GM21515 (cell line): Measurements from ENCODE around the gene GFPT2.

Experiments
- ATAC-seq: cut with Tn5 transposase; IDR thresholded peaks from one replicate; pipeline ENCODE4 v1.9.1; 2021; ENCODE audit not compliant: unreplicated experiment

GFPT2 gene

DNA sequence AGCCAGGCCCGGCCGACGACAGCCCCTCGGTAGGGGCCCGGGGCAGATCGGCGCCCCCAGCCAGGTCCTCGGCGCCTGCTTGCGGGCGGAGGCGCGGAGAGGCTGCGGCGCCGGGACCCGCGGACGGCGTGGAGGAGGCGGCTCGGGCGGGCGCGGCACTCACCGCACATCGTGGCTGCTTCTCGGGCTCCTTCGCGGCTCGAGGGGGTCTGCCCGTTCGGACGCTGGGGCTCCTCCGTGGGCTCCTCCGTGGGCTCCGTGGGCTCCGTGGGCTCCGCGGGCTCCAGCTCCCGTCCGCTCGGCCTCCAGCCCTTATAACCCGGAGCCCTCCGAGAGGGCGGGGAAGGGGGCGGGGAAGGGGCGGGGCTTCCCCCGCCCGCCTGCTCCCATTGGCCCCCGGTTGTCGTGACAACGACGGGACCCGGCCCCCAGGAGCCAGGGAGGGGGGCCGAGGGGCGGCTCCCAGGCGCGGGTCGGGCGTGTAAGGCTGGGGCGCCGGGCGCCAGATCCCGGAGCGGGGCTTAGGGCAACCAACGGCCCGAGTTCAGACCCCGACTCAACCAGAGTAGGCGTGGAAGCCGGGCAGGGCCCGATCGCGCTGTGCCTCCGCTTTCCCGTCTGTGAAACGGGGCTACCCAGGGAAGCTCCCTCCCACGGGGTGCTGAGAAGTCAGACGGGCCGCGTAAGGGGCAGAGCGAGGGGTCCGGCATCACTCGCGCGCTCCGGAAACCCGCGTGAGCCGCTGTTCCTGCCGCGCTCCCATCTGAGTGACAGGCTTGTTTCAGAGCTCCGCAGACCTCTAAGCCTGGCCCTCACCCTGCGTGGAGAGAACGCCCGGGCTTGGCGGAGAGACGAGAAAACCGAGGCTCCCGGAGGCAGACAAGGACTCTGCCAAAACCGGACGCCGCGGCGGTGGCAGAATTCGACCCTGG, at the start of gene GFPT2:
TSS of gene GFPT2 (minus strand) at position 289 of the 932 bp plus-strand sequence. CDS start at position 170, 119 bp downstream.
- peak; percentile 72 for ATAC-seq

DNA sequence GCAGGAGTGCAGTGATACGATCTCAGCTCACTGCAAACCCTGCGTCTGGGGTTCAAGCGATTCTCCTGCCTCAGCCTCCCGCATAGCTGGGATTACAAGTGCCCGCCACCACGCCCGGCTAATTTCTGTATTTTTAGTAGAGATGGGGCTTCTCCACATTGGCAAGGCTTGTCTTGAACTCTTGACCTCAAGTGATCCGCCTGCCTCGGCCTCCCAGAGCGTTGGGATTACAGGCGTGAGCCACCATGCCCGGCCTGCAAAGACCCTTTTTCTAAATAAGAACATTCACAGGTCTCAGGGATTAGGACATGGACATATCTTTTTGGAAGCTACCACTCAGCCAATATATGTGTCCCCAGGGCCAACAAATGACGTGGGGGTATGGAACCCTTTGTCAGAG, 49.6 kb upstream of the GFPT2 start:
- no peak for ATAC-seq

DNA sequence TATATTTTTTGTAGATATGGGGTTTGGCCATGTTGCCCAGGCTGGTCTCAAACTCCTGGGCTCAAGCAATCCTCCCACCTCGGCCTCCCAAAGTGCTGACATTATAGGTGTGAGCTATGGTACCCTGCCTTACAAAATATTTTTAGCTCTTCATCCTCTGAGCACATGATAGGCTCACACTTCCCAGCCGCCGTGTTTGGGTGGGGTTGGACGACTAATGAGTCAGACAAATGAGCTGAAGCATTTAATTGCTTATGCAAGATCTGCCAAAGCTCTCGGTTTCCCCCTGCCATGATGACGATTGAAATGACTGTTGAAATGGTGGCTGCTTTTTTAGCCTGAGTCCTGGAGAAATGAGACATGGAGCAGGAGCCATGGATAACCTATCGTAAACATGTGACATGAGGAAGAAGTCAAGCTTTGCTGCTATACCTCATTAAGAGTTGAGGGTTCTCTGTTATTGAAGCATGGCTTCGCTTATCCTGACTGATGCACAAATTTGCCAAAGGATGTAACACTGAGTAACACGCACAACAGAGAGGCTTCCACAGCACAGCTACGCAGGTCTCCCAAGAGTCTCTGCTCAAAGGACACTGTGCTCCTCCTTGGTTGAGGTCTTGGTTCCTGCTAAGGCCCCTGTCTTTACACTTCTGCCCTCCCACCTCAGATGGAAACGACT, 48.2 kb upstream of the GFPT2 start:
- ATAC-seq, result no peak

DNA sequence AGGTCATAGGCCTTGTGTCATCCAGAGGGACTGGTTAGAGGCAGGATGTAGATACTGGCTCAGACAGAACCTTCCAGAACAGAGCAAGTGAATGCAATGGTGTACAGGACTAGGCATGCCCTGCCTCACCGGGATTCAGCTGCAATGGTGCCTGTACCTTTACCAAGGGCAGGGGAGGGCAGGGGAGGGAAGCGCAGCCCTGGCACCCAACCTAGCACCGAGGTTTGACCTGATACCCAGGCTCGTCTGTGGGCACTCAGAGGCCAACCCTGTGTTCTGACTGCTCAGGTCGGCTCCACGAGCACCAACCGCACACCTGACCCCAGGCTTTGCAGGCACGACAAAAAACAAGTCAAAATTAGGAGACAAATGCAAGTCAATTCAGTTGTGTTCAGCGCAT, 47.3 kb upstream of the GFPT2 start:
- ATAC-seq, result no peak

DNA sequence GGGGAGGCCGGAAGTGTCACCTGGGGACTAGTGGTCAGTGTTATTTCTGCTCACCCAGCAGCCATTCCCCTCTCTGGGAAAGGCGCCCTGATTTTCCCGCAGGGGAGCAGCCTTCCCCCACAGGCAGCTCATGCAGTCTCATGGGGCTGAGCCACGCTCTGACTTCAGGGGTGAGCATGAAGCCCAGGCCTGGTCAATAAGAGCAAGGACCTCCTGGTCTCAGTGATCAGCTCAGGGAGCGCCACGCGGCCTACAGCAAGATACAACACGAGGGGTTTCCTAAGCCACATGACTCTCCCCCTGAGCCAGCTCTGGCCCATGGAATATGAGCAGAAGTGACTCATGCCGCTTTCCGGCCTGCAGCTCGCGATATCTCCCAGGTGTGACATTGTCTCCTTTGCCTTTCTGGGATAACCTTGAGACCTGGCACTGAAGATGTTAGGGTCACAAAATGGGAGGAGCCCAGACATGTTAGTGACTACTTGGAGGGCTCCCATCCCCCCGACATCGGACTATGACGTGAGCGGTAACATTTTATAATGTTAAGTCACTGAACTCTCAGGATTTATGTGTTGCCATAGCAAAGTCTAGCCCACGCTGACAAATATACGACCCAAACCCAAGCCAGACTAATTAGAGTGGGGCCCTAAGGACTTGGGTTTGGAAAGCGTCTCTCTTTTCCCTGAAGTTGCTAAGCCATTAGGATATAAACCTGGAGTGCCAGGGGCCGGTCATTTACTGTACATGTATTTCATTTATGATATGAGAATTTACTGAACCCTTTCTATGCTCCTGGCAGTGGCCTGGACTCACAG, 46.5 kb upstream of the GFPT2 start:
- ATAC-seq, result no peak

DNA sequence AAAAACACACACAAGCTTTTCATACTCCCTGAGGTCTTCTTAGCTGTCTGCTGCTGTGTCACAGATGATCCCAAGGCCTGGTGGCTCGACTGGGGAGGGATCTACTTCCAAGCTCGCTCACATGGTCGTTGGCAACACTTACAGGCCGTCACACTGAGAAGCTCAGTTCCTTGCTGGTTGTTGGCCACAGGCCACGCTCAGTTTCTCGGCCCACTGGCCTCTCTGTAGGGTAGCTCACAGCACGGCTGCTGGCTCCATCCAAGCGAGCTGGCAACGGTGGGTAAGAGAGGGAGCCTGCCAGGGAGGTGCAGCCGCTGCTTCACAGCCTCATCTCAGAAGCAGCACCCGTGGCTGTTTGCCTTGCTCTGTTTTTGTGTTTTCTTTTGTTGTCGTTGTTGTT, 43.8 kb upstream of the GFPT2 start:
- no peak for ATAC-seq

DNA sequence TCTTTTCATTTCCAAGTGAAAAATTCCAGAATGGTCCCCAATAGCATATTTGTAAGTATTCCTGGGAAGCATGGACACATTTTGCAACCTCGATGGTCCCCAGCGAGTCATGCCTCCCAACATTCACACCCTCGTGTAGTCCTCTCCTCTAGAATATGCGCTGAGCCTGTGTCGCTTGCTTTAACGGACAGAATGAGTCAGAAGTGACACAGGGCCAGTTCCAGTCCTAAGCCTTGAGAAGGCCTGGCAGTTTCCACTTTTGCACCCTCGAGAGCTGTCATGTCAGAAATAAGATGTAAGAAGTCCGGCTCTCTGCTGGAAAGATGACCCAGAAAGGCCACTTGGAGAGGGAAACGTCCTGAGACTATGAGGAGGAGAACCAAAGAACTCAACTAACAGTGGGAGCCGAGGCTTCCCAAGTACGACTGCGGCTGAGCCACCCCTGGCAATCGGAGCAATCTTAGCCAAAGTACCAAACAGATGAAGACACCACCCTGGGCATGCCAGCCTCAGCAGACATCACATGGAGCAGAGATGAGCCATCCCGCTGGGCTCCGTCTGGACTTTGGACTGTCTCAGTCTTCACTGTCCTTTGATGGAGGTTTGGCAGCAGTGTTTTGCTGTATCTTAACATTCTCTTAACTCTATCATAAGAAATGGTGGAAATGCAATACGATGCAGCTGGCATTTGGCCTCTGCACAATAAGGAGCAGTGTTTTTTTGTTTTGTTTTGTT, 42.6 kb upstream of the GFPT2 start:
- no peak for ATAC-seq

DNA sequence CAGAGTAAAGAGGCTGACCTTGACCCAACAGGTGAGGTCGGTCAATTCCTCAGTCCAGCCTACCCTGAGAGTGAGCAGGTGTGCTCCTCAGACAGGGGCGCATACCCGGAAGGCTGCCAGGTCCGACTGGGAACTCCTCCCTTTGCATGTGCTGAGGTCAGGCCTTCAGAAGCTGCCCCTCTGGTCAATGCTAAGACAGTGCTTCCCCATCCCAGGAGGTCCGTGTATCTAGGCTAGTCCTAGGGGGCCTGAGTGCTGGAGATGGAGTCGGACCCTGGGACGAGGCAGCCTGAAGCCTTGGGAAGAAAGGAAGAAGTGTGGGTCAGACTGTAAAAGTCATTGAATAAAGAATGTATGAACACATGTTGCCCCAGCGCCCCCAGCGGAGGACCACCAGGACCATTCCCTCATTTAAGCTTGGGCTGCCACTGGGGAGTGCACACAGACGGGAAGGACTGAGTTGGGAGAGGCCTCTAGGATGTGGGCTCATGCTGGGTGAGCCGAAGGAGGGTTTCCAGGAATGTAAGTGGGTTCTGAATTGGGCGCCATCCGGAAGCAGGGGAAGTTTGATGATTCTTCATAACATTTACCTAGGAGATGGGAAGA, 41.0 kb upstream of the GFPT2 start:
- ATAC-seq, result no peak

DNA sequence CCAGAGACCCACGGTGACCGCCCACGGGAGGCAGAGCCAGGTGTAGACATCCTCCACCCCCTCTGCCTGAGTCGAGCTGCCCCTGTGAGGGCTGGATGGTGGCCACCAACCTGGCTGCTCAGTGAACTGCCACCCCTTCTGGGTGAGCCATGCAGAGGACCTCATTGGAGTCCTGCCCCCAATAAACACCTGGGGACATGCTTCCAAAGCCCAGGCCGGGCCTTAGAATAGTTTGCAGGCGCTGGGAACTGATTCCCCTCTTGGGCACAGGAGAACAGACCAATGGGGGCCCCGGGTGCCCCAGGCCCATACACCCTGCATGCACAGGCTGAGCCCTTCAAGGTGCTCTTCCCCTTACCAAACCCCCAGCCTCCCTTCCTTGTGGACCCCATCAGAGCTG, 38.1 kb upstream of the GFPT2 start:
- ATAC-seq, result no peak

DNA sequence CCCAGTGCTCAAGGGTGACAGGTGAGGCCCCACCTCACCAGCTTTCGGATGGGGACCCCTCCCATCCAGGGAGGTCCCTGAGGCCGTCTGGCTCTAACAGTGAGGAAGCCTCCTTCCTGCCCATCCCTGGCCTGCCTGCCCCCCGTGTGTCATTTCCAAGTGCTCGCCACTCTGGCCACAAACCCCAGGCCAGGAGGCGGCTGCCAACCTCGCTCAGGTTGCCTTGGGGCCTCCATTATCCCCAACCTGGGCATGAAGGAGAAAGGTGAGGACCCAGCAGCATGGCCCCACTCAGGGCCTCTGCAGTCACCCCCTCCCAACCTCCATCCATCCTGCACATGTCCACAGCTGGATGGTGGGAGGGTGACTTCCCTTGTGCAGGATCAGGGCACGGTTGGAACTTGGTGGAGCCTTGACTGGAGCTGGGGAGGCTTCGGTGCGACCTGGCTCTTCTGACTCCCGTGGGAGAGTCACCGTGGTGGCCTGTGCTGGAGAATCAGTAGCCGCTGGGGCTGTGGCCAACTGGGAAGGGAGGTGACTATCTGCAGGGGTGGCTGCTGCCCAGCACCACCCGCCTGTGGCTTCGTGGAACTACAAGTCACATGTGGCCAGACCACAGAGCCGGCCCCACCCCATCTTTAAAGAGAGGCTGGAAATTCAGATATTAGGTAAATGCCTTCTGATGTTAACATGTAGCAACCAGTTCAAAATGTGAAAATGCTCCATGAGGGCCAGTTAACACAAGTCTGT, 37.5 kb upstream of the GFPT2 start:
- ATAC-seq, result no peak

DNA sequence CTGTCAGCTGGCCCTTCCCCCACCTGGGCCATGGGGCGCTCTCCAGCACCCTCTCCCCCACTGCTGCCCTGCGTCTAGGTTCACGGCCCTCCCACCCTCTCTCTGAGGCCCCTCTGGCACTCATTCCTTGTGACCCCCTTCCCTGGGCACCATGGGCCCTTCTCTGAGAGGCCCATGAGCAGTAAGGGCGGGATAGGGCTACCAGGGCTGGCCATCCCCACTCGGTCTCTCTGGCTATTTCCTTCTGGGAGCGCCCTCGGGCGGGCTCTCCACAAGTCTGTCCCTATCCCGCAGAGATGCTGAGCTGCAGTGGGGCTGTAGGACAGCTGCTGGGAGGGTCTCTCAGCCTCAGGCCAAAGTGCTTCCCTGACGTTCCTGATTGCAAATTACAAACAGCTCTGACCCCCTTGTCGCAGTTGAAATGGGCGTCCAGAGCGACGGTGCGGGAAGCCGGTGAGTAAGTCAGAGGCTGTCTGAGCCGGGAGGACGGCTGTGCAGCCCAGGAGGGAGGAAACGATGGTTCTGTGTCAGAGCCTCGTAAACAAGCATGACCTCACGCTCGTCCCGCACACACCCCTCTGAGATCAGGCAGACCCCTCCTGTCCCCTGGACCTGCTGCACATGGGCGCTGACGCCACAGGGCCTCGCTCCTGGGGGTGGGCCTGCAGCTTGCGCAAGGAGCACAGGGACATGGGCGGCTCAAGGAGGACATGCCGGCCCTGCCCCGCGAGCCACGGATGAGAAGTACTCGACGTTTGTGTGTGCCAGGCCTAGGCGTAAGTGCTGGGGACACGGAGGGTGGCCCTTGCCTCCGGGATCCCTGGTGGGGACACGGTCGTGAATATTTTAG, 36.3 kb upstream of the GFPT2 start:
- no peak for ATAC-seq

DNA sequence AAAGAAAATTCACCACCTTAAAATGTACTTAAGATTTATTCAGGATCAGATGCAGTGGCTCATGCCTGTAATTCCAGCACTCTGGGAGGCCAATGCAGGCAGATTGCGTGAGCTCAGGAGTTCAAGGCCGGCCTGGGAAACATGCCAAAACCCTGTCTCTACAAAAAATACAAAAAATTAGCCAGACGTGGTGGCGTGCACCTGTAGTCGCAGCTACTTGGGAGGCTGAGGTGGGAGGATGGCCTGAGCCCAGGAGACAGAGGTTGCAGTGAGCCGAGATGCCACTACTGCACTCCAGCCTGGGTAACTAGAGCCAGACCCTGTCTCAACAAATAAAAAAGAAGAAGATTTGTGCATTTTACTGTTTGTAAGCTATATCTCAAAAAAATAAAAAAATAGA, 34.7 kb upstream of the GFPT2 start:
- ATAC-seq, result no peak

DNA sequence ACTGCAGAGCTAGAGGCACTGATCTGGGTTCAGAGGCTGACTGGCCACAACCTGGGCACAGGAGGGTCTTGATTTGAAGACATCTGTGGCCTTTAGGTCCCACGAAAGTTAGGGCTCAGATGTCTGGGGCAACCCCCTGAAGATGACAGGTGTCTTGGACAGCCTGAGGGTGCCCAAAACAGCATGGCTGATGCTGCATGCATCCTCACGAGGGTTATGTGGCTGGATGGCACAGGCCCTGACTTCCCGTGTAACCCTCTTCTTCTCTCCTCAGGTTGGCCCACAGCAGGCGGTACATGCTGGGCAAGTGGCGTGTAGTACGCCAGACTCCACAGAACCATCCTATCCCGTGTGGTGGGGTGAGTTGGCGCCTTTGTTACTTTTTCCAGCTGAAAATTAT, 29.8 kb upstream of the GFPT2 start:
- ATAC-seq, result no peak

DNA sequence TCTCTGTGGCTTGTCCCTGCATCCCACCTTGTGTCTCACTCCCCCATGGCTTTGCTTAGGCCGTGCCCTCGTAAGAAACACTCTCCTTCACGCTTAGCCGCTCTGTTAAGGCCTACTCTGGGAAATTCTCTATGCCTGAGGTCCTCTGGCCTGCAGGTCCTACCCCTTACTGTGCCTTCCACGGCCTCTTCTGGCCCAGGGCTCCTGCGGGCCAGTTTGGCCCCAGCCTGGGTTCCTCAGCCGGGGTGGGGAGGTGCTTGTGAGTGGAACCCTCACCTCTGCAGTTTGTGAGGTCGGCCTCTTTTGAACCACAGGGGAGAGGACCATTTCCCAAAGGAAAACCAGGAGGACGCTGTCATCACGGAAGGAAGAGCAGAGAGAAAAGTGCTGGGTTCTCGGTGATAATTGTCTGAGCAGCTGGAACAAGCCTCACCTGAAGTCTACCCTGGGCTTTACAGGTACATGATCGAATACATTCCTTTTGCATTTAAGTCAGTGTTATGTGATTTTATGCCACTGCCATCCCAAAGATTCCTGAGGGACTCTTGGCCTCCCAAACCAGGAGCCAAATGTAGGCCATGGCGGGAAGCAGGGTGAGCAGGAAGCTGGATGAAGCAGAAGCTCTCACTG, 28.8 kb upstream of the GFPT2 start:
- ATAC-seq, result no peak

DNA sequence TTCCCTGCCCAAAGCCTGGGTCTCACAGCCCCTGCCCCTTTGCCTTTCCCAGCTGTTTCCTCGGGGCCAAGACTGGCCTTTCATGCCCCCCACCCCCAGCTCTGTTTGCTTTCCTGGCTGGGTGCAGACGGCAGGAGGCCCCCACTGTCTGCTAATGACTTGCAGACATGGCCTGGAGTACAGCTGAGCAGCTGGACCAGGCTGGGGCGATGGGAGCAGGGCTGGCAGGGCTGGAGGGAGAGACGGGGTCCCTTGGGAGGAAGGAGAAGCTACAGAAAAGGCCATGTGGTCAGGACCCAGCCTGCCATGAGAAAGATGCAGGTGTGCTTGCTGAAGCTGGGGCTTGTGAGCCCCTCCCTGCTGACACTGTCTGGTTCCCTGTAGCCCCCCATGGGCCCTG, 28.3 kb upstream of the GFPT2 start:
- ATAC-seq, result no peak

DNA sequence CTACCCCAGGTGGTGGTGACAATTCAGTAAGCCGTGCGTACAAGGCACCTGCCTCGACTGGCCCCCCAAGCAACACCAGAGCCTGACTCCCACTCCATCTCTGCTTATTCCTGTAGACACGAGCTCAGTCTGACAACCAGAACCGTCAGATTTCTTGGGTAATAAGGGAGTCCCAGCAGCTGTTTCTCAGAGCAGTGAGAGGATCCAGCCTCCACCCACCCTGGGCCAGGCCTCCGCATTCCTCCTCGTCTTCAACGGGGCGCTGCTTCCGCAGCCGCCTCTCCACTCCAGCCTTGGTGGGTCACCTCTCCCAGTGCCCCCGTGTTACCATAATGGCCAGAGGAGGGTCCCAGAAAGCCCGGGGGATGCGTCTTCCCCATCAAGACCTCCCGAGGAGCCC, 27.7 kb upstream of the GFPT2 start:
- no peak for ATAC-seq

DNA sequence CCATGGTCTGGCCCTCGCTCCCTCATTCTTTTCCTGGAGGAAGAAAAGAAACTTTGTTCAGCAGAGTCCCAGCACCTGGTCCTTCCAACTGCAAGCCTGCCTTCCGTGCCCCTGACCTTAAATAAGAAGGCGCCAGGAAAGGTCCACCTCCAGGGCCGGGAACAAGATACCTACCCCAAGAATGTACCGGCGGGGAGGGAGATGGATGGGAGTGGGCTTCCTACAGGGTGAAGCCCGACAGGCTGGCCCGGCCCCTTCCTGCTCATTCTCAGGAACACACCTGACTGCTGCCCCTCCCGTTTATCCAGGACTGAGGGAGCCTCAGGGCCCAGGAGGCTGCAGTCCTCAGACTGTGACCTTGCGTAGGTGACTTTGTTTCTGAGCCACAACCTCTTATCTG, 27.3 kb upstream of the GFPT2 start:
- no peak for ATAC-seq

DNA sequence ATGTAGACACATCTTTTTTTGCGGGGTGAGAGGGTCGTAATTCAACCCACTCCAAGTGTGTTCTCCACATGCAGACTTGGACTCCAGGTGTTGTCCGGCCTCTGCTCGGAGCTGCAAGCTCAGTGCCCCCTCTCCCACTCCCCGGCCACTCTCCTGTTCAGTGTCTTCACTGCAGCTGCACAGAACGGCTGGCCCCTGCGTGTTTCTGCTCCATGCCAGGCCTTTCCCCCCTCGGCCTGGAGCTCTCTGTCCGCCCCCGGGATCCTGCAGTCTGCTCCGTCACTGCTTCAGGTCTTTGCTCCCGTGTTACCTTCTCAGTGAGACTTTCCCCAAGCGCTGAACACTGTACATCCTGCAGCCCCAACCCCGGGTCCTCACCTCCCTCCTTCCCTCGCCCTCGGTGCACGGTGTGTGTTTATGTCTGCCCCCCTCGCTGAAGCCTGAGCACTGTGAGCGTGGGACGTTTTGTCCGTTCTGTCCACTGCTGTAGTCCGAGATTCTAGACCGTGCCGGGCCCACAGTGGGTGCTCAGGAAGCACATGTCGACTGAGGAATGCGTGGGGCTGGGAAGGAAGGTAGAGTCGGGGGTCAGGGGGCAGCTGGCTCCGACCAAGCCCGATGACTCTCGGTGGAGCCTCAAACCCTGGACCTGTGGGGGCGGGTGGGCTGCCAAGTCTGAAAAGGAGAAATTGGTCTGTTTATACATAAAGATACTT, 26.4 kb upstream of the GFPT2 start:
- ATAC-seq, result no peak
